ENCODE data around the gene YTHDC2.
A peak's percentile ranks its signal among the peaks of the same experiment; 100 is the strongest.

YTHDC2 gene

GRCh38 chr5:113617191-113617796 lies 103.8 kb downstream of the YTHDC2 start:
- no peak overlapping the region for H3K4me3 ChIP-seq
- TF ChIP-seq Cebpa-rat (IDR thresholded peaks at IDR 0.05) = no peak
- no peak overlapping the region for H3K9ac ChIP-seq
- H3K4me1 ChIP-seq = peaks cover 0 to 6% (median 0%) of the 10 kb centered on the region in 10 experiments; a peak in 1 of 20 replicates
- H3K27me3 ChIP-seq = no peaks in the 10 kb centered on the region
- no peaks in the 10 kb centered on the region for H3K36me3 ChIP-seq
- H3K4me2 ChIP-seq = no peak overlapping the region
- H4K20me1 ChIP-seq = no peaks in the 10 kb centered on the region
- H3K9me3 ChIP-seq (replicated peaks in 1 of 11) = peaks cover 5 to 24% (median 20%) of the 10 kb centered on the region in 11 experiments; a peak in 21 of 22 replicates
- no peak overlapping the region for H3K27ac ChIP-seq

DNA sequence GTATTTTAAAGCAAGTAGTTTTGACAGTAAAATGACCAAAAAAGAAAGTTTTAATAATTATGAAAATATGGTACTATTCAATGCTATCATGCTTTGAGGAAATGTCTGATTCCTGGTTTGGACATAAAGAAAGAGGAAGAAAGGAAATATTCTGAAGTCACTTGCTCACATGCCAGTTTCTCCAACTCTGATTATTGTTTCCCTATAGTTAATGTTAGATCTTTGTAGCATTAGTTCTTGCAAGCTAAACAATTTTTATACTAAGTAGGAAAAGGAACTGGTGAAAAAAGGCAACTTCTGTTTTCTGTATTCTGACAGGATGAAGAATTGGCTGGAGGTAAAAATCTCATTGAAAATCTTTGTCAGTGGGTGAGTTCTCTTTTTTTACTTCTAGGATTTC lies 119.5 kb downstream of the YTHDC2 start:
- peak overlapping the region in 1 of 11 experiments; percentile 2; a peak in 2 of 22 replicates for H3K27ac ChIP-seq
- no peaks in the 10 kb centered on the region for H3K36me3 ChIP-seq
- no peak overlapping the region for H3K9ac ChIP-seq
- H3K4me3 ChIP-seq = no peak overlapping the region
- peak overlapping the region in 3 of 11 experiments; percentile 11 to 58 (median 49); a peak in 3 of 22 replicates for H3K4me2 ChIP-seq
- peaks cover 4 to 9% (median 8%) of the 10 kb centered on the region in 11 experiments; a peak in 19 of 22 replicates for H3K9me3 ChIP-seq (replicated peaks in 1 of 11)
- TF ChIP-seq Cebpa-rat (IDR thresholded peaks at IDR 0.05) = no peak
- H3K4me1 ChIP-seq = peaks cover 0 to 18% (median 0%) of the 10 kb centered on the region in 10 experiments; a peak in 6 of 20 replicates
- no peaks in the 10 kb centered on the region for H4K20me1 ChIP-seq
- no peaks in the 10 kb centered on the region for H3K27me3 ChIP-seq

DNA sequence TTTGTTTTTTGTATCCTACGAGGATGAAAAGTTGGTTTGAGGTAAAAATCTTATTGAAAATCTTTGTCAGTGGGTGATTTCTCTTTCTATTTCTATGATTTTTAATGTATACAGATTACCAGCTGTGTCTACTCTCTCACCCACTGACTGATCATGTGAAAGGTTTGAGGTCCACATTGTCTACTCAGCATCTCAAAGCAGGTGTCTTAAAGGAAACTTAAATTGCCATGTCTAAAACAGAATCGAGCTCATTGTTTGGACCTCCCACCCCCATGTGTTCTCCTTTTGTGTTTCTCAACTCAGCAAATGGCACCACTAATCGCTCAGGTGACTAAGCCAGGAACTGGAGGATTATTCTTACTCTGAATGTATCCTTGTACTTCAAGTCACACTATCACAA lies 121.5 kb downstream of the YTHDC2 start:
- TF ChIP-seq Cebpa-rat (IDR thresholded peaks at IDR 0.05) = no peak
- H3K27ac ChIP-seq = no peak overlapping the region
- no peak overlapping the region for H3K4me2 ChIP-seq
- H3K4me1 ChIP-seq = peaks cover 0 to 18% (median 0%) of the 10 kb centered on the region in 10 experiments; a peak in 6 of 20 replicates
- H3K9me3 ChIP-seq (replicated peaks in 1 of 11) = peaks cover 7 to 15% (median 11%) of the 10 kb centered on the region in 11 experiments; a peak in 18 of 22 replicates
- no peaks in the 10 kb centered on the region for H3K27me3 ChIP-seq
- no peaks in the 10 kb centered on the region for H4K20me1 ChIP-seq
- no peak overlapping the region for H3K4me3 ChIP-seq
- H3K9ac ChIP-seq = no peak overlapping the region
- no peaks in the 10 kb centered on the region for H3K36me3 ChIP-seq

DNA sequence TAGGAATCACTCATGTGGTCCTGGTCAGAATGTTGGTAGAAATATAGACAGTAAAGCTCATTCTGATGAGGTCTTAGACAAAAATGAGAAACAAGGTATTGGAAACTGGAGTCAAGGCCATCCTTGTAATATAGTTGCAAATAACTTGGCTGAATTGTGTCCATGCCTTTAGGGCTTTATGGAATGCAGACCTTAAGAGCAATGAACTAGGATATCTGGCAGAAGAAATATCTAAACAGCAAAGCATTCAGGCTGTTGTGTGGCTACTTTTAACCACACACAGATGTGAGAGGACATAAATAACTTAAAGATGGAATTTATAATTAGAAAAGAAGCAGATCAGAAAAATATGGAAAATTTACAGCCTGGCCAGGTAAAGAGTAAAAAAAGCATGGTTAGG lies 128.2 kb downstream of the YTHDC2 start:
- Histone ChIP-seq H3K27ac (no peak overlapping the region), H3K4me3 (no peak overlapping the region), H3K9me3 (replicated peaks in 1 of 11) (peaks cover 7 to 15% (median 11%) of the 10 kb centered on the region in 11 experiments; a peak in 18 of 22 replicates), H4K20me1 (no peaks in the 10 kb centered on the region), H3K27me3 (no peaks in the 10 kb centered on the region), H3K36me3 (no peaks in the 10 kb centered on the region), H3K4me1 (no peaks in the 10 kb centered on the region), H3K4me2 (no peak overlapping the region), H3K9ac (no peak overlapping the region)
- no peak for TF ChIP-seq Cebpa-rat (IDR thresholded peaks at IDR 0.05)
